ENCODE results near the gene KPNA3. TPM values are rescaled to one million over a fixed set of nuclear protein-coding genes. Genes with fewer than 3 reads are reported as not detected.

KPNA3 gene, protein sequence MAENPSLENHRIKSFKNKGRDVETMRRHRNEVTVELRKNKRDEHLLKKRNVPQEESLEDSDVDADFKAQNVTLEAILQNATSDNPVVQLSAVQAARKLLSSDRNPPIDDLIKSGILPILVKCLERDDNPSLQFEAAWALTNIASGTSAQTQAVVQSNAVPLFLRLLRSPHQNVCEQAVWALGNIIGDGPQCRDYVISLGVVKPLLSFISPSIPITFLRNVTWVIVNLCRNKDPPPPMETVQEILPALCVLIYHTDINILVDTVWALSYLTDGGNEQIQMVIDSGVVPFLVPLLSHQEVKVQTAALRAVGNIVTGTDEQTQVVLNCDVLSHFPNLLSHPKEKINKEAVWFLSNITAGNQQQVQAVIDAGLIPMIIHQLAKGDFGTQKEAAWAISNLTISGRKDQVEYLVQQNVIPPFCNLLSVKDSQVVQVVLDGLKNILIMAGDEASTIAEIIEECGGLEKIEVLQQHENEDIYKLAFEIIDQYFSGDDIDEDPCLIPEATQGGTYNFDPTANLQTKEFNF
- 26.4 to 37.9 TPM (median 33.7 TPM) in 5 replicates for total RNA-seq (2022; extraction: Qiagen RNA extraction)

DNA sequence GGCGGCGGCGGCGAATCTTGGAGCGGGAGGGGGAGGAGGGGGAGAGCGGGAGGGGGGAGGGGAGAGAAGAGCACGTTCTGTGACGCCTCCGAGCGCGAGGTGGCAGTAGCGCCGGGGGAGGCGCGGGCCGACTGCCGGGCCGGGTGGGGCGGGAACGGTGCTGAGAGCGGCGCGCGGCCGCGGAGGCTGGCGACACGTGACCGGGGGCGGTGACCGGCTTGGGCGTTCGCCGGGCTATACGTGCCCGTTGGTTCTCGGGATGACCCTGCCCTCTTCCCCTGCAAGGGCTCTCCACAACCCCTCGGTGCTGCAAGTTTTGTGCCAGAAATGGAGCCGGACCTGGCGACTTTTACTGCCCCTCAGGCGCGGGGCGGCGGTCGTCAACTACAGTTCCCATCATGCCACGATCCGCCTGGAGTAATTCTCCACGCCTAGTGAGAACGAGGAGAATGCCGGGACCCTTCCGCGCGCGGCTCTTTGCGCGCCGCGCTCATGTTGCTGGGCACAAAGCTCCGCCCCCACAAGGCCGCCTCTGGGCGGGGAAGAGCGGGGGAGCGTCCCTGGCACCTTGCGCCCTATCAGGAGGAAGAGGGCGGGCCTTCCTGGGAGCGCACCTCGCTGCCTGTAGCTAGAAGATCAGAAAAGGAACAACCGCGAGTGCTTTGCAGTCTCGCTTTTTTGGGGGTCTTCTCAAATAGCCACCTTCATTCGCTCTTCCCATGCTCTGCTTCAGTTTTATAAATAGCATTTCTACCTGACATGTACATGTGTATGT, at the start of gene KPNA3:
KPNA3 (minus strand) TSS at position 133 of the 775 bp plus-strand sequence. CDS start 176 bp downstream, outside the sequence.

DNA sequence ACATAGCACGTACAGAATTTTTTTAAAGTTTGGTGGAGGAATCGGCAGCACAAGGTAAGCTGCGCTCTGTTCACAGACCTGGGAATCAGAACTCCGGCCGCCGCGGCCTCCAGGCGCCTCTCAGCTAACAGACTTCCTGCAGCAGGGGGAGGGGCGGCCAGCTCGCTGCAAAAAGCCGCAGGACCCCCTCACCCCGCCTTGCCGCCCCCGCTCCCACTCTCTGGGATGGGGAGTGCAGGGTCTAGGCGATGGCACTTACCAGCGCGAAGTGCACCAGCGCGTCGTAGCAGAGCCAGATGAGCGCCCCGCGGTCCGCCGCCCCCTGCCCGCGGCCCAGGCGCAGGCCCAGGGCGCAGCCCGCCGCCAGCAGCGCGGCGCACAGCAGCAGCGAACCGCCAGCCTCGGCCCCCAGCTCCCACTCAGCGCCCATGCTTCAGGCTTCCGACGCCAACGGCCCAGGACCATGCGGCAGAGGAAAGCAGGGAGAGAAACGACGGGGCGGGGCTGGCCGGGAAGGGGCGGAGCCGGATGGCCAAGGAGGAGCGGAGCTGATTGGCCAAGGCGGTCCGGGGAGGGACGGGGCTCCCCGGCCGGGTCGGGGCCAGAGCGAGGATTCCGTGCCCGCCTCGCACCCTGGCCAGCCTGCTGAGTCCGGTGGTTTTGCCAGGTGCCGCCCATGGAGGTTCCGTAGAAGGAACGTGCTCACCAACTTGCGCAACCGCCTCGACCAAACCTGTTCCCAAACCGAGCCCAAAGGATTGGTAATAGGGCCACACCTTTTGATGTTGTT, 101.3 kb downstream of the KPNA3 start, which contains the start of gene EBPL:
EBPL (minus strand) TSS at position 492 of the 790 bp plus-strand sequence; CDS start at position 430, 62 bp downstream.

Other genes starting within 250 kb of the KPNA3 start
- gene RCBTB1, start 207.1 kb downstream of the KPNA3 start, total RNA-seq (2022; extraction: Qiagen RNA extraction): 6.9 to 10.0 TPM (median 8.8 TPM) in 5 replicates
- not detected in 5 replicates for gene ARL11, start 164.2 kb downstream of the KPNA3 start, total RNA-seq (2022; extraction: Qiagen RNA extraction)
- gene EBPL, start 101.2 kb downstream of the KPNA3 start, total RNA-seq (2022; extraction: Qiagen RNA extraction): 50.7 to 63.4 TPM (median 62.8 TPM) in 5 replicates
- 9.7 to 11.5 TPM (median 10.5 TPM) in 5 replicates for gene SPRYD7, start 143.7 kb upstream of the KPNA3 start, total RNA-seq (2022; extraction: Qiagen RNA extraction)
- 15.5 to 18.7 TPM (median 16.6 TPM) in 5 replicates for gene TRIM13, start 204.4 kb upstream of the KPNA3 start, total RNA-seq (2022; extraction: Qiagen RNA extraction)
- gene KCNRG, start 222.8 kb upstream of the KPNA3 start, total RNA-seq (2022; extraction: Qiagen RNA extraction): 0.33 to 0.97 TPM (median 0.74 TPM) in 4 of 5 replicates, not detected in the other